Upper lobe of right lung (tissue), 1 donor: ENCODE results near the gene CNTNAP2. TPM values are rescaled to one million over a fixed set of nuclear protein-coding genes. Genes with fewer than 3 reads are reported as not detected.

Source experiments
- ATAC-seq: fragments of 200-7000 bp; cut with Tn5 transposase; one replicate; pipeline ENCODE4 v1.9.1; 2020; ENCODE audit warnings: mild to moderate bottlenecking, moderate library complexity
- DNase-seq: peaks from one replicate; pipeline ENCODE4 v3.0.0-alpha.2; 2020
- H3K27ac ChIP-seq: fragments of 200-600 bp; one replicate; pipeline ENCODE4 v1.8.0; 2022
- H3K27me3 ChIP-seq: fragments of 200-600 bp; one replicate; pipeline ENCODE4 v1.8.0; 2022; ENCODE audit warnings: mild to moderate bottlenecking
- H3K36me3 ChIP-seq: fragments of 200-600 bp; one replicate; pipeline ENCODE4 v1.8.0; 2022
- H3K4me1 ChIP-seq: fragments of 200-600 bp; one replicate; pipeline ENCODE4 v1.8.0; 2022
- H3K4me3 ChIP-seq: fragments of 200-600 bp; one replicate; pipeline ENCODE4 v1.8.0; 2022; ENCODE audit warnings: mild to moderate bottlenecking
- H3K9me3 ChIP-seq: fragments of 200-600 bp; one replicate; pipeline ENCODE4 v1.8.0; 2022
- intact Hi-C: fragments of 100-400 bp; cut with DNase I; formaldehyde crosslinking; loops from one replicate; pipeline ENCODE4 v1.11.0; 2022
- total RNA-seq: library from RNA; stranded (reverse); fragmentation: NEBNext Ultra II Directional; extraction: Animal tissue kit (Norgen Biotek cat#: 25700); gene quantifications from one replicate; pipeline ENCODE4 v1.2.1, GENCODE V29; 2021
- TF ChIP-seq, protein P1 (sequence below): fragments of 200-600 bp; IDR thresholded peaks from one replicate; pipeline ENCODE4 v1.8.0; 2022; ENCODE audit warnings: antibody characterized with exemption
- donor health status: DM: no; HTN: yes; CAD: no; lungs with severe emphysema.

CNTNAP2 gene
- total RNA-seq, 1 donor from 2014 or later, result 0.41 TPM

DNA sequence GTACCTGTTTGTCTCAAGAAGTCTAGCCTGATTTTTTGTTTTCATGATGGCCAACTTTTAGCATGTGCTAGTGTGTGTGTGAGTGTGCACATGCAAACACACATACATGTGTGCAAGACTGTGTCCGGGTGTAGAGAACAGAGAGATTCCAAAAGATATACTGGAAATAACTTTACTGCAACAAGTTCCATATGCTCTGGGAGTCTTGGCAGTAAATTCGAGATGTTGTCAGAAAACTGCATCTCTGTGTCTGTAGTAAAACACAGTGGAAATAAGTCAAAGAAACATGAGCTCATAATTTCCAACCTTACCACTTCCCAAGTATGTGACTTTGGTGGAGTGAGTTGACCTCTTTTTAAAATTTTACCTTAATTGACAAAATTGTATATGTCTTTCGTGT, 1523.2 kb downstream of the CNTNAP2 start:
- intact Hi-C loops, result no loop called here
- DNase-seq (no peak), ATAC-seq (no peak)
- TF ChIP-seq, protein P1, sequence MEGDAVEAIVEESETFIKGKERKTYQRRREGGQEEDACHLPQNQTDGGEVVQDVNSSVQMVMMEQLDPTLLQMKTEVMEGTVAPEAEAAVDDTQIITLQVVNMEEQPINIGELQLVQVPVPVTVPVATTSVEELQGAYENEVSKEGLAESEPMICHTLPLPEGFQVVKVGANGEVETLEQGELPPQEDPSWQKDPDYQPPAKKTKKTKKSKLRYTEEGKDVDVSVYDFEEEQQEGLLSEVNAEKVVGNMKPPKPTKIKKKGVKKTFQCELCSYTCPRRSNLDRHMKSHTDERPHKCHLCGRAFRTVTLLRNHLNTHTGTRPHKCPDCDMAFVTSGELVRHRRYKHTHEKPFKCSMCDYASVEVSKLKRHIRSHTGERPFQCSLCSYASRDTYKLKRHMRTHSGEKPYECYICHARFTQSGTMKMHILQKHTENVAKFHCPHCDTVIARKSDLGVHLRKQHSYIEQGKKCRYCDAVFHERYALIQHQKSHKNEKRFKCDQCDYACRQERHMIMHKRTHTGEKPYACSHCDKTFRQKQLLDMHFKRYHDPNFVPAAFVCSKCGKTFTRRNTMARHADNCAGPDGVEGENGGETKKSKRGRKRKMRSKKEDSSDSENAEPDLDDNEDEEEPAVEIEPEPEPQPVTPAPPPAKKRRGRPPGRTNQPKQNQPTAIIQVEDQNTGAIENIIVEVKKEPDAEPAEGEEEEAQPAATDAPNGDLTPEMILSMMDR, result no peak
- Histone ChIP-seq H3K4me1 (no peaks in the 10 kb centered on the region), H3K4me3 (no peak overlapping the region), H3K9me3 (no peaks in the 10 kb centered on the region), H3K27me3 (no peaks in the 10 kb centered on the region), H3K27ac (no peak overlapping the region), H3K36me3 (no peaks in the 10 kb centered on the region)

DNA sequence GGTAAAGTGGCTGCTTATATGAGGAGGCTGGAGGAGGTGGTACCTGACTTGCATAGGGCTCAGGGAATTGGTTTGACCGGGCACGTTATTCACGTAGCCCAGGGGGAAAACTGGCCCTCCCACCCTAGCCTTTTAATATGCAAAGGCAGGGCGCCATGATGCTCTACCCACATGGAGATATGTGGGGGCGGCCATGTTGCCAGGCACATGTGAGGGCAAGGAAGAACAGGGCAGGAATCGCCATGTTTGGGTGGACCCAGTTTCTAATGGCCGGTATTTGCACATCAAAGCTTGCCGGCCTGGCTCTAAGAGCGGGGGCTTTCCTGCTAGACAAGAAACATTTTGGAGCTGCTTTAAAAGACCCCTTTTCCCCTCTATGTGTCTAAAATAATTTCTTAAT, 1524.2 kb downstream of the CNTNAP2 start:
- no peak for DNase-seq
- Histone ChIP-seq H3K27ac (no peak overlapping the region), H3K9me3 (no peaks in the 10 kb centered on the region), H3K36me3 (no peaks in the 10 kb centered on the region), H3K4me1 (no peaks in the 10 kb centered on the region), H3K27me3 (no peaks in the 10 kb centered on the region), H3K4me3 (no peak overlapping the region)
- TF ChIP-seq, protein P1, result no peak
- intact Hi-C loops, result no loop called here
- ATAC-seq, result no peak

DNA sequence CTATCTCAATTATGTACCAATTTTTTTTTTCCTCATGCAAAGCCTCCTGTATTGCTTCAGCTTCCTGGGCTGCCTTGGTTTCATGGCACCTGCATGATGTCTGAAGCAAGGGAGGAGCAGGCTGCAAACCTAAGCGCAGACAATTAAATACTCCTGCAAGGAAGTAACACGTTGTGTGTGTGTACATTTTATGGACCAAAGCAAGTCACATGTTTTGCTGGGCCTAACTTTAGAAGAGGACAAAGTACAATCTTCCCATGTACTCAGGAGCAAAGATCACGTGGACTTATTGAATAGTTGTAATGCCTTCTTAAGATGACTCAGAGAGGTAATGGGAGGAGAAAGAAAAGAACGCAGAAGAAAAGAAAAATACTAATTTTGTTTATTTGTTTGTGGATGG, 1530.0 kb downstream of the CNTNAP2 start:
- no peak overlapping the region for H3K4me3 ChIP-seq
- intact Hi-C loops, result no loop called here
- H3K9me3 ChIP-seq, result no peaks in the 10 kb centered on the region
- DNase-seq (no peak), ATAC-seq (no peak)
- no peaks in the 10 kb centered on the region for H3K4me1 ChIP-seq
- no peaks in the 10 kb centered on the region for H3K27me3 ChIP-seq
- H3K27ac ChIP-seq, result no peak overlapping the region
- TF ChIP-seq, protein P1, result no peak
- H3K36me3 ChIP-seq, result no peaks in the 10 kb centered on the region

DNA sequence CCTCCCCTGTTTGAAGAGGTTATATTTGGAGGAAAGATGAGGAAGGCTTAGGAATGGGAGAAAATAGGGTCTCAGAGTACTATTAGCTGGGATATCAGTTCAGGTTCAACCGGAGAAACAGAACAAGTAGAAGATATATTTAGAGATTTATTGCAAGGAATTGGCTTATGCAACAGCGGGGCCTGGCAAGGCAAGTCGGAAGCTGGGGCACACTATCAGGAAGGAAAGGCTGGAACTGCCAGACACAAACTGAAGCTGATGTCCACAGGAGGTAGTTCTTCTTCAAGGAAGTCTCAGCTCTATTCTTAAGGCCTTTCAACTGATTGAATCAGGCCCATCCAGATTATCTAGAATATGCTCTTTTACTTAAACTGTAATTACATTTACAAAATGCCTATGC, 1534.4 kb downstream of the CNTNAP2 start:
- Histone ChIP-seq H3K9me3 (no peaks in the 10 kb centered on the region), H3K36me3 (no peaks in the 10 kb centered on the region), H3K4me1 (no peaks in the 10 kb centered on the region), H3K27me3 (no peaks in the 10 kb centered on the region), H3K27ac (no peak overlapping the region), H3K4me3 (no peak overlapping the region)
- ATAC-seq (no peak), DNase-seq (no peak)
- TF ChIP-seq, protein P1, result no peak
- intact Hi-C loops, result no loop called here

DNA sequence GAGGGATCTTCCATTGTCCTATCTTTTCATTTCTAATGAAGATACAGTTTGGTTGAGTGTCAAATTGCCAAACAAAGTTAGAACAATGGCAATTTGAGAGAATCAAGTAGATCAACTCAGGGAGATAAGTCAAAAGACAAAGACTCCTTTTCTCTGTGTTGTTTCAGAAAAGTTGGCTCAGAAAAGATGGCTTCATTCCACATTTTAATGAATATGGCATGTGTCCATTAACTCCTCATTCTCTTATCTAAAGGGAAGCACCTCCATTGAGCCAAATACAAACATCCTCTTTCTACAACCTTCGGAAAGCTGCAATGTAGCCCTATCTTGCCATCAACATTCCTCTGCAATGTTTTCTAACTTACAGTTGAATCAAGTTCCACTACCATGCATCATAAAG, 1535.0 kb downstream of the CNTNAP2 start:
- H3K27me3 ChIP-seq, result no peaks in the 10 kb centered on the region
- H3K4me3 ChIP-seq, result no peak overlapping the region

DNA sequence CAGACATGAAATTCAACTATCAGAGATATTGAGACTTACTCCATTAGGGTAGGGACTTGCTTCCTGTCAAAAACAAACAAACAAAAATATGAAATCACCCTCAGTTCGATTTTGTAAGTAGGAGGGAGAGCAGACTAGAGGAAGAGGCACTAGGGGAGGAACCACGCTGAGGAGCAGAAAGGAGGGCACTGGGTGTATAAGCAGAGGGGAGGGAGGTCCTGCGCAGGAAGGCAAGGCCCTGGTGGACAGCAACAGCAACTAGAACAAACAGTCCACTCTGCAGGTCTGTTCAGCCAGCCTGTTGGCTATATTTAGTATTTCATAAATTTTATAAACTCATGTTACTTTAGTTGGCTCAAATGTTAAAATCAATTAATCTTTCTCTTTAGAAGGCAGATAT, 1536.9 kb downstream of the CNTNAP2 start:
- no peak overlapping the region for H3K27ac ChIP-seq
- TF ChIP-seq, protein P1, result no peak
- no peaks in the 10 kb centered on the region for H3K9me3 ChIP-seq
- no peaks in the 10 kb centered on the region for H3K4me1 ChIP-seq
- ATAC-seq (no peak), DNase-seq (no peak)
- no peaks in the 10 kb centered on the region for H3K27me3 ChIP-seq
- no peak overlapping the region for H3K4me3 ChIP-seq
- H3K36me3 ChIP-seq, result no peaks in the 10 kb centered on the region
- intact Hi-C loops, result no loop called here

More for the DNA sequence above, 1535.0 kb downstream of the CNTNAP2 start:
- no peak overlapping the region for H3K27ac ChIP-seq
- H3K9me3 ChIP-seq, result no peaks in the 10 kb centered on the region
- no peak for ATAC-seq
- H3K36me3 ChIP-seq, result no peaks in the 10 kb centered on the region
- no peaks in the 10 kb centered on the region for H3K4me1 ChIP-seq
- TF ChIP-seq, protein P1, result no peak
- DNase-seq, result no peak
- intact Hi-C loops, result no loop called here
